Mucosa of descending colon (tissue), 3 donors: ENCODE measurements around the gene PLEKHA6. TPM values are rescaled to one million over a fixed set of nuclear protein-coding genes. Genes with fewer than 3 reads are reported as not detected.

Experiments
- ATAC-seq: fragments of 200-7000 bp; cut with Tn5 transposase; one replicate; pipeline ENCODE4 v1.9.1; 2020; ENCODE audit warnings: mild to moderate bottlenecking, moderate library complexity
- DNase-seq, 3 donors: peaks; one replicate each; pipeline ENCODE4 v3.0.0-alpha.2; 2020
- H3K36me3 ChIP-seq: fragments of 200-600 bp; one replicate; pipeline ENCODE4 v1.8.0; 2021; ENCODE audit warnings: low read depth, mild to moderate bottlenecking
- H3K4me1 ChIP-seq: fragments of 200-600 bp; one replicate; pipeline ENCODE4 v1.8.0; 2021; ENCODE audit warnings: low read depth, mild to moderate bottlenecking
- H3K4me3 ChIP-seq: fragments of 200-600 bp; one replicate; pipeline ENCODE4 v1.8.0; 2021; ENCODE audit warnings: mild to moderate bottlenecking
- H3K9me3 ChIP-seq: fragments of 200-600 bp; one replicate; pipeline ENCODE4 v1.8.0; 2021; ENCODE audit warnings: mild to moderate bottlenecking
- intact Hi-C, 2 donors: fragments of 100-400 bp; cut with DNase I in 1 of 2; cut with micrococcal nuclease in 1 of 2; formaldehyde crosslinking; loops; one replicate each; pipeline versions ENCODE4 v1.11.0 to v1.11.1; 2022; cut with DNase I, micrococcal nuclease
- total RNA-seq, 3 donors: library from RNA; stranded (reverse); fragmentation: NEBNext Ultra II Directional in 2 of 3; extraction: Animal tissue kit (Norgen Biotek cat#: 25700) in 2 of 3; gene quantifications; one replicate each; pipeline versions ENCODE4 v1.2.1 to v1.2.4, GENCODE V29; 2021 to 2023
- TF ChIP-seq, protein P1 (sequence below): fragments of 200-600 bp; IDR thresholded peaks from one replicate; pipeline ENCODE4 v1.8.0; 2022; ENCODE audit warnings: antibody characterized with exemption, mild to moderate bottlenecking
- donor health status: DM: no; HTN: no; CAD: no; lungs with moderate emphysema.
- donor health status: DM: no; HTN: no; CAD: no.
- donor health status: DM: no; HTN: yes; CAD: no.

The PLEKHA6 gene
- total RNA-seq, 3 donors from 2014 or later, result 82.4 to 154 (median 115) TPM

DNA sequence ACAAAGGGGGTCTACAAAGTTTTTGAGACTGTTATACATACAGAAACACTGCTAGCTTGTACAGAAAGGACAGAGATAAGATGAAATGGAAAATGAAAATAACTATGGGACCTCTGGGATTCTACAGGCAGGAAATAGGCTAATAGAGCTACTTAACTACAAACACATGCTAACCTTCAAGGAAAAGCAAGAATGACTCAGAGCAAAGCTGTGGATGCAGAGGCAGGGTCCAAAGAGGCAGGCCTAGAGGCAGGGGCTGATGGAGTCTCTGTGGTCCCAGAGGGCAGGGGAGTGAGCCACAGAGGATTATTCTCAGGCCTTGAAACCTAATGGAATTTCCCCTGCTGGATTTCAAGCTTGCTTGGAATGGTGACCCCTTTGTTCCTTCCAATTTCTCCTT is 127.2 kb downstream of the PLEKHA6 start:
- Histone ChIP-seq H3K4me3 (no peak overlapping the region), H3K9me3 (no peaks in the 10 kb centered on the region), H3K4me1 (peaks cover 5% of the 10 kb centered on the region), H3K36me3 (peaks cover 8% of the 10 kb centered on the region)
- no peak for DNase-seq
- no peak for ATAC-seq
- TF ChIP-seq, protein P1, sequence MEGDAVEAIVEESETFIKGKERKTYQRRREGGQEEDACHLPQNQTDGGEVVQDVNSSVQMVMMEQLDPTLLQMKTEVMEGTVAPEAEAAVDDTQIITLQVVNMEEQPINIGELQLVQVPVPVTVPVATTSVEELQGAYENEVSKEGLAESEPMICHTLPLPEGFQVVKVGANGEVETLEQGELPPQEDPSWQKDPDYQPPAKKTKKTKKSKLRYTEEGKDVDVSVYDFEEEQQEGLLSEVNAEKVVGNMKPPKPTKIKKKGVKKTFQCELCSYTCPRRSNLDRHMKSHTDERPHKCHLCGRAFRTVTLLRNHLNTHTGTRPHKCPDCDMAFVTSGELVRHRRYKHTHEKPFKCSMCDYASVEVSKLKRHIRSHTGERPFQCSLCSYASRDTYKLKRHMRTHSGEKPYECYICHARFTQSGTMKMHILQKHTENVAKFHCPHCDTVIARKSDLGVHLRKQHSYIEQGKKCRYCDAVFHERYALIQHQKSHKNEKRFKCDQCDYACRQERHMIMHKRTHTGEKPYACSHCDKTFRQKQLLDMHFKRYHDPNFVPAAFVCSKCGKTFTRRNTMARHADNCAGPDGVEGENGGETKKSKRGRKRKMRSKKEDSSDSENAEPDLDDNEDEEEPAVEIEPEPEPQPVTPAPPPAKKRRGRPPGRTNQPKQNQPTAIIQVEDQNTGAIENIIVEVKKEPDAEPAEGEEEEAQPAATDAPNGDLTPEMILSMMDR, result no peak
- intact Hi-C loops, result no loop called here

DNA sequence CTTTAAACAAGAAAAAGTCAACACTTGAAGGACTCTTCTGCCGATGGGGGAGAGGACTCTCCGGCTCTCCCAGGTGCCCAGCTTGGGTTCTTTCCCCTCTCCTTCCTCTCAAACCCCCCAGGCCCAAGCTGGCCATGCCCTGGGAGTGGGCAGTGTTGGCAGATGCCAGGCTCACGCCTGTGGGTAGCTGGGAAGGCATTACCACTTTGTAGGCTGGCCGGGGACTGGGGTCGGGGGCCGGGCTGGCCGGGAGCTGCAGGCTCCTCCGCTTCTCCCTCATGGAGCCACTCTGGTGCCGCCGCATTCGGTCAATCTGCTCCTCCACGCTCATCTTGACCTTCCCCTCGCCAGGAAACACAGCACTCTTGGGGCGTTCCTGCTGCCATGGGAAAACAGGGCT is 129.5 kb downstream of the PLEKHA6 start:
- H3K4me1 ChIP-seq, result peaks cover 9% of the 10 kb centered on the region
- TF ChIP-seq, protein P1, result no peak

DNA sequence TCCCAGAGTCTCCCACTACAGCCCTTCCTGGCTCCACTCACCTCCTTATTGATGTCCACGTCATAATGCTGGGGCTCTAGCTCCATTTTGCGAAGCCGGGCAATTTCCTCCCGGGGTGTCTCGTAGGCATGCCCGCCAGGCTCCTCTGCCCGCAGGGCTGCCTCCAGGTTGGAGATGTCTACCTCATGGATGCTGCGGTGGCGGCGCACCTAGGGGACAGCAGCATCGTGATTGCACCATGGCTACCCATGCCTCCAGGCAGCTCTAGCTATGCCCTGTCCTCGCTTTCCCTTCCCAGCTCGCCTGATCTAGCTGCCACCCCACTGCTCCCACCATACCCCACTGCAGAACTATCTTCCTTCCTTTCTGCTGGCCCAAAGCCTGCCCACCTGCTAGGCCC is 130.8 kb downstream of the PLEKHA6 start:
- H3K4me3 ChIP-seq, result no peak overlapping the region
- peaks cover 8% of the 10 kb centered on the region for H3K36me3 ChIP-seq
- ATAC-seq (no peak), DNase-seq (no peak)
- no peaks in the 10 kb centered on the region for H3K9me3 ChIP-seq
- TF ChIP-seq, protein P1, result no peak
- intact Hi-C loops, result no loop called here
- H3K4me1 ChIP-seq, result peaks cover 9% of the 10 kb centered on the region

More for the DNA sequence above, 129.5 kb downstream of the PLEKHA6 start:
- no peaks in the 10 kb centered on the region for H3K9me3 ChIP-seq
- no peak for ATAC-seq
- no peak for DNase-seq
- intact Hi-C loops, result no loop called here
- H3K36me3 ChIP-seq, result peaks cover 8% of the 10 kb centered on the region
- no peak overlapping the region for H3K4me3 ChIP-seq

DNA sequence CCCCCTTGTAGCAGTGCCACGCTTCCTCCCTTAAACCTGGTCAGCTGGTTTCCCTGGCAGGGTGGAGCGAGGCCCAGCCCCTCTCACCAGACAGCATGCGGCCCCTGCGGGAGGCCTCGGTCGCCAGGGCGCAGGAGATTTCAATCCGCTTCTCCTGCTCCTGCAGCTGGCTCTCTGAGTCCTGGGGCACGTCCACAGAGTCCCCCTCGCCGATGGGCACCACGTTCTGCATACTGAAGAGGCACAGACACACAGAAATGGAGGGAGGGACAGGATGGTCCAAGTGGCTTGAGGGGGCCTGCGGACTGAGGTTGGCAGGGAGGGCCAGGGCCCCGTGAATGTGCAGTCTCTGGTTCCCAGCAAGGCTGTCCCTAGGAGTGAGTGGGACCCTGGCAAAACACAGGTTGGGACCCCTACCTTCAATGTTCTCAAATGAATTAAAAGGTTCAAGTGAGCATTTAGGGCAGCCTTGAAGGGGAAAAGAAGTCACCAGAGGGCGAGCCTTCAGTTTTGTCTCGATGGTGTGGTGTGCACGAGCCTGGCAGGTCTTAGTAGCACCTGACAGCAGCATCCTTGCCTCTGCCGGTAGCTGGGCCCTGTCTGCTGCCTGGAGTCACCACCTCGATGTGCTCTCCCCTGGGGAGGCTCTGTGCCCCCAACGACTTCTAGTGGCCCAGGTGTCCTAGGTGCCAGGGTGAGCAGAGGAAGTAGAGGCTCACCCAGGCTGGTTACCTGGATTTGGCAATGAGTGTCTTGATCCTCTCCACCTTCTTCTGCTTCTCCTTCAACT is 131.5 kb downstream of the PLEKHA6 start:
- DNase-seq, result no peak
- TF ChIP-seq, protein P1, result no peak
- intact Hi-C loops, result no loop called here
- peaks cover 8% of the 10 kb centered on the region for H3K36me3 ChIP-seq
- no peak overlapping the region for H3K4me3 ChIP-seq
- no peak for ATAC-seq
- H3K4me1 ChIP-seq, result peaks cover 9% of the 10 kb centered on the region
- H3K9me3 ChIP-seq, result no peaks in the 10 kb centered on the region

DNA sequence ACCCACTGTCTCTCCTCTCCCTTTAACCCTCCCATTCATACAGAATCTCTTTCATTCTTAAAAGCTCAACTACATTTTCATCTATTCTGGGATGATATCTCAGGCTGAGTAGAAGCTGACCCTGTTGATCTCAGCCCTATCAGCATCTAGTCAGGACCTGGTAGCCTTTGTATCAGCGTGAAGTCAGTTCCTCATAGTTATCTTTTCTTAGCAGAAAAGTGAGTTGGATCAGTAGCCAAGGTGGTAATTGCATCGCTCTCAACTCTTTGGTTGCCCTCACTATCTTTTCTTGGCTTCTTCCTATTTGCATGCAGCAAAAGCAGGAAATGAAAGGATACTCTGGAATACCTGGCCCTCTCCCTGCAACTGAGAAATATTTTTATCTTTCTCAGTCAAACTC is 132.4 kb downstream of the PLEKHA6 start:
- Histone ChIP-seq H3K4me3 (no peak overlapping the region), H3K9me3 (no peaks in the 10 kb centered on the region), H3K36me3 (peaks cover 8% of the 10 kb centered on the region), H3K4me1 (peaks cover 9% of the 10 kb centered on the region)
- ATAC-seq, result no peak
- no peak for DNase-seq
- intact Hi-C loops, result no loop called here
- TF ChIP-seq, protein P1, result no peak
